Stimulated activated CD4-positive, alpha-beta T cell treated with anti-CD3 and anti-CD28 coated beads, TNF-alpha, amount 100 ng/mL, for 24 hours (primary cell): Measurements from ENCODE around the gene IL18R1.
A peak's percentile ranks its signal among the peaks of the same experiment; 100 is the strongest.

Experiments used
- DNase-seq, 3 experiments: peaks; one replicate each; pipeline ENCODE4 v3.0.0-alpha.2; 2020; ENCODE audit warnings: low read depth in 3 of 3

IL18R1 gene

DNA sequence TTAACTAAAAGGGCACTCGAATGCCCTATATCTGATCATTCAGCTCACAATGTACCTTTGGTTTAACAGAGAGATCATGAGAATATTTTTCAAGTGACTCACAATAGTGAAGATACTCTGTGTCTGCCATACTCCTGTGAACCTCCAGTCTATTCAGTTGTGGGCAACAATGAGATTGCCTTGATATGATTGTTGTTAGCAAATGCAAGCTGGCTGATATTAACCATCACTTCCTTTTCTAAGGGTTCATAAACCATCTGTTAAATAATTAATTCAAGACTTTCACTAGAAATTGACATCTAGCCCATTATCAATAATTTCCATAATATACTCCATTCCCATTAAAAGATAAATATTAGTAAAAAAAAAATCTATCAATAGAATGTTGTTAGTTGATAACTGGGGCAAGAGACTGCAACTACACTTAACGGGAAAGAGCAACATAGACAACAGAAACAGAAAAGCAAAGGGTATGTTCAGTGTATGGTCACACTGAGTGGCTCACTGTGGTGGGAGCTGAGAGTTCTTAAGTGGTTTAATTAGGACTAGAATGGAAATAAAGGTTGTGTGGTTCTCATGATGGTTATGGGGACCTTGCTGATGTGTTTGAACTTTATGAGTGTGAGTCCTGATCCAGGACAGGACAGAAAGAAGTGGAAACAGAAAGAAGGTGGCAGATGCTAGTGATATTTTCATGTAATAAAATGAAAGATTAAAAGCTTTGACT is 79.2 kb downstream of the IL18R1 start:
- DNase-seq: no peak

DNA sequence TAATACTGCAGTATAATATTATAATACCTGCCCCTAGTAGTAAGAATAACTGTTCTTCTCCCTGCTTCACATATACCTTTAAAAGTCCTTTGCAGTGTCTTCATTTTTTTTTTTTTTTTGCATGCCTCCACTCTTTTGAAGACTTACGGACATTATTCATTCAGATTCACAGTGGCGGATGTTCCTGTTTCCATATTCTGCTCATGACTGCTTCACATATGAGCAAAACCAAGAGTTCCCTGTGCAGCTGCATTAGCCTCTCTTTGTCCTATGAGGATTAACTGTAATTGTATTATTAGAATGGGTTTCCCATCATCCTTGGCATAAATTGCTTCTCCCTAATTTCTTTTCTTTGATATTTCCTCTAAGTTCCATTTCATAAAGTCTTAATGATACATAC is 80.1 kb downstream of the IL18R1 start:
- DNase-seq: no peak

DNA sequence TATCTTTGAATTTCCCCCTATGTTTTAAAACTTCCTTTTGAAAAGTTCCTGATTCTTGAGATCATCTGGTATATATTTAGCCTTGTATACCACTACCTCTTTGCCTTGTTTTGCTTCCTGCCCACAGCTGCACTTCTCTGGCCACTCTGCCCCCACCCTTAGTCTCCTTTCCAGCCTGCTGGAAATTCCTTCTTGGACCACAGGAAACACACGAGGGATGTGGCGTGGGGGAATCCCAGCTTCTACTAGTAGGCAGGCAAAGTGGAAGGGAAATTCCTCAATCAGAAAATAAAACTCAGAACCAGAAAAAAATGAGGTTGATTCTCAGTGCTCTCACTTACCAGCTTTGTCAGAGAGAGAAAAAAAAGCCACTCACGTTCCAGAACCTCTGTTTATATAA is 80.7 kb downstream of the IL18R1 start:
- DNase-seq: peak in 1 of 3 experiments; percentile 37

DNA sequence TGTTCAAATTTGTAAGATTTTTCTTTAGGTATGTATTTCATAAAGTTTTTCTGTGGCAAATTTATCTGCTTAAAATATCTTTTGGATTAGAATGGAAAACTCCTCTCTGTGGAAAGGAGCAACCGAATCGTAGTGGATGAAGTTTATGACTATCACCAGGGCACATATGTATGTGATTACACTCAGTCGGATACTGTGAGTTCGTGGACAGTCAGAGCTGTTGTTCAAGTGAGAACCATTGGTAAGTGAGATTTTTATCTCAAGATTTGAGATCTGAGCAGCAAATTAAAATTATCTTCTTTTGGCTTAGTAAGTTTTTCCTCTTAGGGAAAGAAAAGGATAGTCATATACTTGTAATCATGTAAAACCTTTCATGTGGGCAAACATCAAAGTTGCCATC is 81.5 kb downstream of the IL18R1 start:
- no peak for DNase-seq

DNA sequence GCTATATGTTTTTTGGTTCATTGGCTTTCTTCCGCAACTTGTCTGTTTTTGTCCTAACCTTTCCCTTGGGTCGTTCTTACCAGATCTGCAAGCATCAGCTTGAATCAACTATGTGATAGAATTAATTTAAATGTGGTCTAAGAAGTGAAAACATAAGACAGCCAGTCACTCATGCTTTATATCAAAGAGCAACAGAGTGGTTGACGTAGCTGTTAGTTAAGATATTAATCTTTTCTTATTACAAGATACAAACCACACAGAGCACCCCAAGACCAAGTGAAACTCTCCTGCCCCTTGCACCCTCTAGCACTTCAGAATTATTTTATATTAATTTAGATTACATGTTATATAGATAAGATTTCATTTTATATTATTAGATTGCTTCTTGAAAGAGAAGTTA is 82.5 kb downstream of the IL18R1 start:
- DNase-seq: no peak

DNA sequence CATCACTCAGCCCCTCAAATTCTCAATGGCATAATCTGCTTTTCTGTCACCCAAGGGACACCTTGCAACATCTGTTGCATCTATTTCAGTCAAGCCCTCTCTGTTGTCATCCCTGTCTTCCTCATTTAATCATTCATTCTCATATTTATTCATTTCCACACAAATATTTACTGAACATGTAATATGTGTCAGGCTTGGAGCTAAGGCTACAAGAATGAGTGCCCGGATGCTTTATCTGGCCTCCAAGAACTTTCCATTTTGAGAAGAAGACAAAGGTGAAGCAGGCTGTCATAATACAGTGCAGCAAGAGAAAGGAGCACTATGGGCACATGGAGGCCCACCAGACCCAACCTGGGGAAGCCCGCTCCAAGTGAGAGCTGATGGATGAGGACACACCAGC is 83.0 kb downstream of the IL18R1 start:
- DNase-seq: no peak

DNA sequence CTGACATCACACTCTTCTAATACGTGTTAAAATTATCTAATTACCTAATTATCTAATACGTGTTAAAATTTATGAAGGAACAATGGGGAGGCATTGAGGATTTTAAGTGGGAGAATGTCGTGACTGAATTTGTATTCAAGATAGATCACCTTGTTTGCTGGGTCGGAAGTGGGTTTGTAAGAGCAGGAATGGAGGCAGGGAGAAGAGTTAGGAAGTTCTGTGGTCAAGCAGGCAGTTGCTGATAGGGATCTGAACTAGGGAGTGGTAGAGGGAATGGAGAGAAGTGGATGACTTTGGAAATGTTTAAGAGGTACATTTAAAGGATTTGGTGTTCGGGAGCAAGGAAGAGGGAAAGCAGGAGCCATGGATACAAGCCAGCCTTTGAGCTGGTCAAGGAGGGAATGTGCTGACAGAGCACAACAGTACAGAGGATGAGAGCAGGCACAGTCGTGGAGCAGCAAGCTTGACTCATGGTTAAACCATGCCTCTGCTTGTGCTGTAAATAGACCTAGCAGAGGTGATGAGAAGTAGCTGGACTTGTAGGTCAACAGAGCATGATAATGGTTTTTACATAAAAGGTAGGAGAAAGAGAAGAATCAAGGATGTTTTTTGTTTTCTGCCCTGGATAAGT is 83.6 kb downstream of the IL18R1 start:
- DNase-seq: no peak

DNA sequence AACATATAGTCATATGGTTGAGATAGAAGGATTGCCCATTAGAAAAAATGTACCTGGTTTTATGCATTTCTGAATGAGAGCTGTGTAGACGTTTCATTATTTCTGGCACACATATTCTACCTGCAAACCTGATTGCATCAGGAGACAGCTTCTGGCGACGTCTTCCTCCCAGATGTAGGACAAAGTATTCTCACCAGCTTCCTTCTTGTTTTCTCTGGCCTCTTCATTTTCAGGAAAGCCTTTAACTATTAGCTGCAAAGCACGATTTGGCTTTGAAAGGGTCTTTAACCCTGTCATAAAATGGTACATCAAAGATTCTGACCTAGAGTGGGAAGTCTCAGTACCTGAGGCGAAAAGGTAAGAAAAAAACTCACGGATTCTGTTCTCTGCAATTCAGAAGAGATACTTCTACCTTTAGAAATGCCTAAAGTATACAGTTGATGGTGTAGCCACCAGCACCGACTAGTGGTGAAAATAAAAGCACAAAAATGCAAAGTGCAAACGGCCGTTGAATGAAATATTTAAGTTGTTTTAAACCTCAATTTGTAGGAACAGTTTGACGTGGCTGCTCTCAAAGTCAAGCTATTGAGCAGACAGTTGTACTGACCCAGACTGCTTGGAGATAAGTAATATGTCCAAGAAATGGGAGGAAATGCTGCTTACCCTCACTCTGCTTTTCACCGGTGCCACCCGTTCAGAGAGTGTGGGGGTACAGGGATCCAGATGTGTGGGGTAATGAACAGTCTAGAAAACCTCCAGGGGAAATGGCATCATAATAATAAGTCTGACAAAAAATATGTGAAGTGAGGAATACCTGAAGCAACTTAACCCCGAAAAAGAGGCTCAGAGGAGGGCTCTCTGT is 87.6 kb downstream of the IL18R1 start:
- peak; percentile 11 to 44 (median 38) for DNase-seq

DNA sequence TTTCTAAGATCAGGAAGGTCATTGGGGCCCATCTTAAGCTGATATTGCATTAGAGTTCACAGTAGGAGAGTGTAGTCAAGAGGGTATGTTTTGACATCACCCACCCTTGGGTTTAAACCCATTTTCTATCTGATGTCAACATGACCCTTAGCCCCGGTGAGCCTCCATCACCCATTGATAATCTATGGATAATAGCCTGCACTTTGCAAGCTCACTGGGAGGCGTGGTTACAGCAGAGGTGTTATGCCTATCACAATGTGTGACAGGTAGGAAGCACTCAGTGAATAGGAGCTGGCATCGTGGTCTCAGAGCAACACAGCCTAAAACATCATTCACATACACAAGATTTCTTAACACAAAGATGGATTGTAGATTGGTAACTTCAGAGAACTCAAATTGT is 88.6 kb downstream of the IL18R1 start:
- DNase-seq: no peak

DNA sequence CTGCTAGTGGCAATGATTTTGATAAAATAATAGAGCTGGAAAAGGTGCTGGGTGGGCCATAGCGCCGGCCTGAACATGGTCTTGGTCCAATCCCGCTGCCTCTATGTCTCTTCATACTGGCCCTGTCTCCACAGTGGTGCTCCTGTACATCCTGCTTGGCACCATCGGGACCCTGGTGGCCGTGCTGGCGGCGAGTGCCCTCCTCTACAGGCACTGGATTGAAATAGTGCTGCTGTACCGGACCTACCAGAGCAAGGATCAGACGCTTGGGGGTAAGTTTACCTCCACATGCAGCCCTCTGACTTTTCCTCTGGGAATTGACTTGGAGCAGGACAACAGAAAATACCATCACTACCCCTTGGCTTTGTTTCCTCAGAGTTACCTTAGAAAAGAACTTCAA is 91.3 kb downstream of the IL18R1 start:
- DNase-seq: no peak
